Measurements from ENCODE around the gene RBM19.
A peak's percentile ranks its signal among the peaks of the same experiment; 100 is the strongest.

Gene RBM19

GRCh38 chr12:113950873-113951272 lies 15.3 kb downstream of the RBM19 start:
- DNase-seq, result no peak

- peak in 2 of 4 experiments; percentile 9 to 17 for DNase-seq
Measured at GRCh38 chr12:113949321-113950305, 16.5 kb downstream of the RBM19 start.

- no peak for DNase-seq
Measured at GRCh38 chr12:113948151-113948914, 17.8 kb downstream of the RBM19 start.

- no peak for DNase-seq
Measured at GRCh38 chr12:113946175-113946574, 19.9 kb downstream of the RBM19 start.

- no peak for DNase-seq
Measured at GRCh38 chr12:113945174-113946173, 20.7 kb downstream of the RBM19 start.

GRCh38 chr12:113942209-113942608 lies 23.9 kb downstream of the RBM19 start:
- DNase-seq, result no peak

- no peak for DNase-seq
Measured at GRCh38 chr12:113941208-113941486, 25.0 kb downstream of the RBM19 start.

GRCh38 chr12:113940357-113941207 lies 25.5 kb downstream of the RBM19 start:
- DNase-seq, result no peak

GRCh38 chr12:113939867-113940266 lies 26.3 kb downstream of the RBM19 start:
- DNase-seq, result no peak

- DNase-seq, result no peak
Measured at GRCh38 chr12:113938471-113938870, 27.7 kb downstream of the RBM19 start.

- no peak for DNase-seq
Measured at GRCh38 chr12:113936460-113936859, 29.7 kb downstream of the RBM19 start.

GRCh38 chr12:113935459-113935858 lies 30.7 kb downstream of the RBM19 start:
- no peak for DNase-seq

GRCh38 chr12:113934946-113935345 lies 31.2 kb downstream of the RBM19 start:
- DNase-seq, result no peak

GRCh38 chr12:113934060-113934814 lies 31.9 kb downstream of the RBM19 start:
- DNase-seq, result no peak

- no peak for DNase-seq
Measured at GRCh38 chr12:113933201-113933786, 32.8 kb downstream of the RBM19 start.

- DNase-seq, result no peak
Measured at GRCh38 chr12:113932381-113933196, 33.5 kb downstream of the RBM19 start.

GRCh38 chr12:113931517-113931916 lies 34.6 kb downstream of the RBM19 start:
- DNase-seq, result no peak

GRCh38 chr12:113930249-113930648 lies 35.9 kb downstream of the RBM19 start:
- no peak for DNase-seq

- DNase-seq, result no peak
Measured at GRCh38 chr12:113929312-113929989, 36.7 kb downstream of the RBM19 start.
